ENCODE data around the gene ATG10.

DNA sequence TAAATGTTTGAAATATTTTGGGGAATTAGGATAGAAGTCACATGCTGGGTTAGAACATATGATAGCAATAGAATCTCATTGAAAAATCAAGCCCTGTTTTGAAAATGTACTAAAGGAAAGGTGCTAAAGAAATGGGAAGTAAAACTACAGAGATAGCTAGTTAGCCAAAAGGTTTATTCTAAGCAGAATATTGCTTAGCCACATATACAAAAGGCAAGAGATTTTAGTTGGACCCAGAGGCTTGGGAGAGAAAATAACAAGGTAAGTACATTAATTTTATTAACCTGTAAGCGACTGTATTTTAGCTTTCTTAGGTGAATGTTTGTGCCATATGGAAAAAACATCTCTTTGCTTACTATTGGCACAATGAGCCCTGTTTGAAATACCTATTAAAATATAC, 198.1 kb downstream of the ATG10 start:
- TF ChIP-seq SP1 (IDR thresholded peaks at IDR 0.05) (no peak), TARDBP (IDR thresholded peaks at IDR 0.05) (no peak), FOXA1 (IDR thresholded peaks at IDR 0.05) (no peak), HDGF (IDR thresholded peaks at IDR 0.05; ENCODE audit: borderline replicate concordance) (no peak), ARNT (IDR thresholded peaks at IDR 0.05) (no peak), NFRKB (IDR thresholded peaks at IDR 0.05) (no peak), ELF4 (IDR thresholded peaks at IDR 0.05) (no peak), LEF1 (IDR thresholded peaks at IDR 0.05; ENCODE audit: borderline replicate concordance) (no peak), FOXK2 (IDR thresholded peaks at IDR 0.05) (no peak), FOXM1 (IDR thresholded peaks at IDR 0.05; ENCODE audit: borderline replicate concordance) (no peak), SUZ12 (IDR thresholded peaks at IDR 0.05) (no peak)

All from HEK293T (cell line).